ENCODE data around the gene CCDC34.
A peak's percentile ranks its signal among the peaks of the same experiment; 100 is the strongest.
"Not testable (repeated sequence)": the region's sequence is repeated elsewhere in the genome, so short reads cannot be mapped to it uniquely, and the experiment has no call there.

The CCDC34 gene

DNA sequence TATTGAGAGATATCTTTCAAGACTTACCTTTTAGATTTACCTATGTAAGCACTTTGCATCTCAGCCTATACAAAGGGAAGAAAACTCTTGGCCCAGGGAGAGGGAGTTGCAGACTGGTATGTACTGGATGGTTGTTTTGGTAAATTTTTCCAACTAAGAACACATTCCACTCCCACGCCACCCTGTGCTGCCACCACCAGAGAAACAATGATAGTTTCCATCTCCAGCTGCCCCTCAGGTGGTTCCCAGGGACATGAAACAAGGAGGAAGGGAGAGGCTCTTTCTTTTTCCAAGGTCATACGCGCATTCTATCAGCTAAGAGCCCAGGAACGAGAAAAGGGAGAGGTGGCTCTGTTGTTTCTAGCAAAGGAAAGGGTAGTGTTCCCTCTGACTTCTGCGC lies 34.4 kb downstream of the CCDC34 start:
- no peak overlapping the region for H3K4me3 ChIP-seq (ENCODE audit: low read depth, low read length)
- DNase-seq (ENCODE audit: low read depth) = no peak
- TF ChIP-seq, protein P1, sequence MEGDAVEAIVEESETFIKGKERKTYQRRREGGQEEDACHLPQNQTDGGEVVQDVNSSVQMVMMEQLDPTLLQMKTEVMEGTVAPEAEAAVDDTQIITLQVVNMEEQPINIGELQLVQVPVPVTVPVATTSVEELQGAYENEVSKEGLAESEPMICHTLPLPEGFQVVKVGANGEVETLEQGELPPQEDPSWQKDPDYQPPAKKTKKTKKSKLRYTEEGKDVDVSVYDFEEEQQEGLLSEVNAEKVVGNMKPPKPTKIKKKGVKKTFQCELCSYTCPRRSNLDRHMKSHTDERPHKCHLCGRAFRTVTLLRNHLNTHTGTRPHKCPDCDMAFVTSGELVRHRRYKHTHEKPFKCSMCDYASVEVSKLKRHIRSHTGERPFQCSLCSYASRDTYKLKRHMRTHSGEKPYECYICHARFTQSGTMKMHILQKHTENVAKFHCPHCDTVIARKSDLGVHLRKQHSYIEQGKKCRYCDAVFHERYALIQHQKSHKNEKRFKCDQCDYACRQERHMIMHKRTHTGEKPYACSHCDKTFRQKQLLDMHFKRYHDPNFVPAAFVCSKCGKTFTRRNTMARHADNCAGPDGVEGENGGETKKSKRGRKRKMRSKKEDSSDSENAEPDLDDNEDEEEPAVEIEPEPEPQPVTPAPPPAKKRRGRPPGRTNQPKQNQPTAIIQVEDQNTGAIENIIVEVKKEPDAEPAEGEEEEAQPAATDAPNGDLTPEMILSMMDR (IDR thresholded peaks at IDR 0.05; ENCODE audit: low read depth, low read length, missing control alignments) = no peak

DNA sequence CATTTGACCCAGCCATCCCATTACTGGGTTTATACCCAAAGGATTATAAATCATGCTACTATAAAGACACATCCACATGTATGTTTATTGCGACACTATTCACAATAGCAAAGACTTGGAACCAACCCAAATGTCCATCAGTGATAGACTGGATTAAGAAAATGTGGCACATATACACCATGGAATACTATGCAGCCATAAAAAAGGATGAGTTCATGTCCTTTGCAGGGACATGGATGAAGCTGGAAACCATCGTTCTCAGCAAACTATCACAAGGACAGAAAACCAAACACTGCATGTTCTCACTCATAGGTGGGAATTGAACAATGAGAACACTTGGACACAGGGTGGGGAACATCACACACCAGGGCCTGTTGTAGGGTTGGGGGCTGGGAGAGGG lies 36.0 kb downstream of the CCDC34 start:
- H3K4me3 ChIP-seq (ENCODE audit: low read depth, low read length); DNase-seq (ENCODE audit: low read depth): not testable (repeated sequence)

DNA sequence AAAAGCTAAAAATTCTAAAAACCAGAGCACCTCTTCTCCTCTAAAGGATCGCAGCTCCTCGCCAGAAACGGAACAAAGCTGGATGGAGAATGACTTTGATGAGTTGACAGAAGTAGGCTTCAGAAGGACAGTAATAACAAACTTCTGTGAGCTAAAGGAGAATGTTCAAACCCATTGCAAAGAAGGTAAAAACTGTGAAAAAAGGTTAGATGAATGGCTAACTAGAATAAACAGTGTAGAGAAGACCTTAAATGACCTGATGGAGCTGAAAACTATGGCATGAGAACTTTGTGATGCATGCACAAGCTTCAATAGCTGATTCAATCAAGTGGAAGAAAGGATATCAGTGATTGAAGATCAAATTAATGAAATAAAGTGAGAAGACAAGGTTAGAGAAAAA lies 40.8 kb downstream of the CCDC34 start:
- DNase-seq (ENCODE audit: low read depth); H3K4me3 ChIP-seq (ENCODE audit: low read depth, low read length): not testable (repeated sequence)

DNA sequence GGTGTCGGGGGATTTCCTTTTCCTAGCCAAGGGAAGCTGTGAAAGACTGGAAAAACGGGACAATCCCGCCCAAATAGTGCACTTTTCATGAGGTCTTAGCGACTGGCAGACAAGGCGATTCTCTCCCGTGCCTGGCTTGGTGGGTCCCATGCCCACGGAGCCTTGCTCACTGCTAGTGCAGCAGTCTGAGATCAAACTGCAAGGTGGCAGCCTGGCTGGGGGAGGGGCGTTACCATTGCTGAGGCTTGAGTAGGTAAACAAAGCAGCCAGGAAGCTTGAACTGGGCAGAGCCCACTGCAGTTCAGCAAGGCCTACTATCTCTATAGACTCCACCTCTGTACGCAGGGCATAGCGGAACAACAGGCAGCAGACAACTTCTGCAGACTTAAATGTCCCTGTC lies 41.7 kb downstream of the CCDC34 start:
- H3K4me3 ChIP-seq (ENCODE audit: low read depth, low read length); DNase-seq (ENCODE audit: low read depth): not testable (repeated sequence)

DNA sequence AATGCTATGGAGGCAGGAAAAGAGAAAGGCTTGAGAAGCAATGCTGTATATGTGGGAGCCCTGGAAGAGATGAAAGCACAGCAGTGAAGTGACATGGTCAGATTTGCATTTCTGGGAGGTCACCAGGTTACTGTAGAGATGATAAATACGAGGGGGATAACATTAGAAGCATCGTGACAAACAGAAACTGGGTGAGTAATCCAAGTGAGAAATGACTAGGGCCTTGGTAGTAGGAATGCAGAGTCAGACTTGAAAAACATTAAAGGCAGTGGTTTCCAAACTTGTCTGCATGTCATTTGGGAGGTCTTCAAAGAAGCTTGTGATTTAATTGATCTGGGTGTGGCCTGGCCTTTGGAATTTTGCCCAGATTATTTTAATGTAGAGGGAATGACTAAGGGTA lies 43.9 kb downstream of the CCDC34 start:
- no peak overlapping the region for H3K4me3 ChIP-seq (ENCODE audit: low read depth, low read length)
- DNase-seq (ENCODE audit: low read depth) = peak; percentile 29

DNA sequence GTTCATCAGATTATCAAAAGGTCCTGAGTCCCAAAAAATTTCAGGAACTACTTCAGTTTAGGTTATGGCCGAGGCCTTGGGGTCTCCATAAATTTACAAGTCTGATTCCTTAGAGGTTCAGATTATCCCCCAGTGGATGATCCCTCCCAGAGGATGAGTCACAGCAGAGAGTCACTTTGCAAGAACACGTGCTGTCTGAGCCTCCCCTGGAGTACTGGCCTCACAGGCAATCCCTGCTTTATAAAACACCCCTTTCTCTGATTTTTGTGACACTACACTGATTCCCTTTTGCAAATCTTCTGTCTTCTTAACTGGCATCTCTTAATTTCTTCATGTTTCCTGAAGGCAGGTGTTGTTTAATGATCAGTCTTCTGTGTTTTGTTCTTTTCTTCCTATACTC lies 45.3 kb downstream of the CCDC34 start:
- TF ChIP-seq, protein P1 (IDR thresholded peaks at IDR 0.05; ENCODE audit: low read depth, low read length, missing control alignments) = no peak
- DNase-seq (ENCODE audit: low read depth) = no peak
- no peak overlapping the region for H3K4me3 ChIP-seq (ENCODE audit: low read depth, low read length)

More for the DNA sequence above, 43.9 kb downstream of the CCDC34 start:
- TF ChIP-seq, protein P1 (IDR thresholded peaks at IDR 0.05; ENCODE audit: low read depth, low read length, missing control alignments) = no peak

DNA sequence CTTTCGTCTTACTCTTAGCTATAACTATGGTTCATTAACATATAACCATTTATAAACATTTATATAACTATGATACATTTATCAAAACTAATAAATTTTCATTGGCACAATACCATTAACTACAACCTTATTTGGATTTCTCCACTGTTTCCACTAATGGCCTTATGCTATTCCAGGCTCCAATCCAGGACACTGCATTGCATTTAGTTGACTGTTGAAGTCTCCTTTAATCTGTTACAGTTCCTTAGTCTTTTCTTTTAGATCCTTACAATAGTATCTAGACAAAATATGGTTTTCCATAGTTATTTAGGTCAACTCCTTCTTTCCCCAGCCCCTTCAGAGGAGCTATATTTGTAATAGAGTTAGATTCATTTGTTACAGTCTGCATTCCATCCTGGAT lies 47.2 kb downstream of the CCDC34 start:
- TF ChIP-seq, protein P1 (IDR thresholded peaks at IDR 0.05; ENCODE audit: low read depth, low read length, missing control alignments) = no peak
- no peak for DNase-seq (ENCODE audit: low read depth)
- no peak overlapping the region for H3K4me3 ChIP-seq (ENCODE audit: low read depth, low read length)

DNA sequence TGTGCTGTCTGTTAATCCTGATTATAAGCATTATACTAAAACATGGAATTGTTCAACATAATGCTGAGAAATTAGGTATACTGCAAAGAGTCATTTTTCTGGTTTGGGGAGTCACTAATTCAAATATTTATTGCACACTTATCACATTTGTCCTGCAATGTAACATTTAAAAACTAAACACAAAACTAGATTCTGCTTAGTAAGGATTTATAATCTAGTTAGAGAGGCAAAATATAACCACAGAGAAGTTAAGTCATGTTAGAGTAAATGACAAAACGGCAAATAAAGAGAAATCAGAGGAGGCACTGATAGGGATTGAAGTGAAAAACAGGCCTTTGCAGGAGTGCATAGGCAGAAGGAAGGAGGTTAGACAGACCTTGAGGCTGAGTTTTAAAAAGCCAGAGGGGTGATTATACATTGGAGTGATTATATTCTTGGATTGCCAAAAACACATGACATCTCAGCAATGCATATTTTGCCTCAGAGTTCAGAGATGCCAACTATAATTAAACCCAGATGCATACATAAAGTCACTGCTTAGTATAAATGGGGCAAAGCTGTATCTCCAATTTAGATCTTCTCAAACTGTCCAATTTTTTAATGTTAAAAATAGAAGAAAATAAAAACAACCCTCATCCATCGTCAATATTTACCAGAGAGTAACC lies 49.7 kb downstream of the CCDC34 start:
- TF ChIP-seq, protein P1 (IDR thresholded peaks at IDR 0.05; ENCODE audit: low read depth, low read length, missing control alignments) = no peak
- H3K4me3 ChIP-seq (ENCODE audit: low read depth, low read length) = no peak overlapping the region
- DNase-seq (ENCODE audit: low read depth) = no peak

DNA sequence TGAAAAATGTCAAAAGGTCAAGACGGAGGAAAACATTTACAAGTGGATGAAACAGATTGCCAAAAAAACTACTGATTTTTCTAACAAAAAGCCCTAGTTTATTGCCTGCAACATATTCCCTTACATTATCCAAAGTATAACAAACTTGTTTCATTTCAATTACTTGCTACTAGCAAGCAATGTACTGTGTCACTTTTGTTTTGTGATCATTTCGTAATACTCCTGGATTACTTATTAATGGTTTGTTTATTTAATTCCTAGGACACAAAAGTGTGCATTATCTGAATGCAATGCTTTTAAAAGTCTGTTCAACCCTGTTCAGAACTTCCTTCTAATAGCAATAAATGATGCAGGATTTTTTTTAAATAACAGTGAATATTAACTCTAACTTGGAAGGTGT lies 50.9 kb downstream of the CCDC34 start:
- TF ChIP-seq, protein P1 (IDR thresholded peaks at IDR 0.05; ENCODE audit: low read depth, low read length, missing control alignments) = no peak
- no peak for DNase-seq (ENCODE audit: low read depth)
- H3K4me3 ChIP-seq (ENCODE audit: low read depth, low read length) = no peak overlapping the region

Measured in GM12864 (cell line).